RWPE1 (cell line): Measurements from ENCODE around the gene RASSF3.
A peak's percentile ranks its signal among the peaks of the same experiment; 100 is the strongest.

Experiments
- CTCF ChIA-PET: fragments of 350-600 bp; sonication (Branson Sonifier 250); formaldehyde crosslinking; extraction: SDS; loops from one replicate; lab custom pipeline; 2021; lab: Yijun Ruan, JAX
- POLR2A ChIA-PET: fragments of 400-600 bp; formaldehyde crosslinking; extraction: SDS; loops from one replicate; lab custom pipeline; 2020; ENCODE audit warnings: antibody characterized with exemption; ENCODE audit not compliant: low non-redundant PET; lab: Yijun Ruan, JAX
- DNase-seq: peaks from one replicate; pipeline ENCODE4 v3.0.0; 2012; ENCODE audit warnings: low spot score
- H3K27ac ChIP-seq: fragments of 450-650 bp; 2 replicates; pipeline ENCODE4 v1.5.1; 2017
- TF ChIP-seq, protein P1 (sequence below): fragments of 450-650 bp; conservative IDR thresholded peaks from 2 replicates; pipeline ENCODE4 v1.5.1; 2017; ENCODE audit warnings: low read depth, mild to moderate bottlenecking

Gene RASSF3

GRCh38 chr12:64672925-64673409 lies 62.7 kb downstream of the RASSF3 start:
- peak overlapping the region; percentile 73 for H3K27ac ChIP-seq

GRCh38 chr12:64673490-64674169 lies 63.3 kb downstream of the RASSF3 start:
- POLR2A ChIA-PET: no interaction called here
- no peak for DNase-seq
- TF ChIP-seq, protein P1, sequence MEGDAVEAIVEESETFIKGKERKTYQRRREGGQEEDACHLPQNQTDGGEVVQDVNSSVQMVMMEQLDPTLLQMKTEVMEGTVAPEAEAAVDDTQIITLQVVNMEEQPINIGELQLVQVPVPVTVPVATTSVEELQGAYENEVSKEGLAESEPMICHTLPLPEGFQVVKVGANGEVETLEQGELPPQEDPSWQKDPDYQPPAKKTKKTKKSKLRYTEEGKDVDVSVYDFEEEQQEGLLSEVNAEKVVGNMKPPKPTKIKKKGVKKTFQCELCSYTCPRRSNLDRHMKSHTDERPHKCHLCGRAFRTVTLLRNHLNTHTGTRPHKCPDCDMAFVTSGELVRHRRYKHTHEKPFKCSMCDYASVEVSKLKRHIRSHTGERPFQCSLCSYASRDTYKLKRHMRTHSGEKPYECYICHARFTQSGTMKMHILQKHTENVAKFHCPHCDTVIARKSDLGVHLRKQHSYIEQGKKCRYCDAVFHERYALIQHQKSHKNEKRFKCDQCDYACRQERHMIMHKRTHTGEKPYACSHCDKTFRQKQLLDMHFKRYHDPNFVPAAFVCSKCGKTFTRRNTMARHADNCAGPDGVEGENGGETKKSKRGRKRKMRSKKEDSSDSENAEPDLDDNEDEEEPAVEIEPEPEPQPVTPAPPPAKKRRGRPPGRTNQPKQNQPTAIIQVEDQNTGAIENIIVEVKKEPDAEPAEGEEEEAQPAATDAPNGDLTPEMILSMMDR: no peak
- CTCF ChIA-PET: no interaction called here
- H3K27ac ChIP-seq: no peak overlapping the region

More at GRCh38 chr12:64672925-64673409, 62.7 kb downstream of the RASSF3 start:
- DNase-seq: no peak
- ChIA-PET POLR2A (no interaction called here), CTCF (interaction anchor here (0.6 kb wide), 1 partner anchor 11 kb away, joined by 5 read pairs; no protein-coding TSS in a partner anchor)
- TF ChIP-seq, protein P1: no peak

DNA sequence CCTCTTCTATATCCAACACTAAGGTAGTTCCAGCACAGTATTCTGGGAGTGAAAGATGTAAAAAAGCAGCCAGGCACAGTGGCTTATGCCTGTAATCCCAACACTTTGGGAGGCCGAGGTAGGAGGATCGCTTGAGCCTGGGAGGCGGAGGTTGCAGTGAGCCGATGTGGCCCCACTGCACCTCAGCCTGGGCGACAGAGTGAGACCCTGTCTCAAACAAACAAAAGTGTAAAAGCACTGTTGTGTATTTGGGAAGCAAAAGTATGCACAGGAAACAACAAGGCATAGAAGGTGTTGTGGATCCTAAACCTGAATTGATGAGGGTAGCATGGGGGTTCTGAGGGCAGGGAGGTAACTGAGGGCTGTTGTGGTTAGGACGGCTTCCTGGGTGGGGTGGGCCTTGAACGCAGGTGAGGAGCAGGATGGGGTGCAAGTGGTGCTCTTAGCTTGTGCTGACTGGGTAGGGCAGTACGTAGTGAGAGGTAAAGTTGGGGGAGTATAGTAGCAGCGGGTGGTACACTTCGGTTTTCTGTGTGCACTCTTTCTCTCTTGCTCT lies 64.2 kb downstream of the RASSF3 start:
- TF ChIP-seq, protein P1: no peak
- ChIA-PET CTCF (no interaction called here), POLR2A (no interaction called here)
- H3K27ac ChIP-seq: peak overlapping the region; percentile 52
- no peak for DNase-seq

DNA sequence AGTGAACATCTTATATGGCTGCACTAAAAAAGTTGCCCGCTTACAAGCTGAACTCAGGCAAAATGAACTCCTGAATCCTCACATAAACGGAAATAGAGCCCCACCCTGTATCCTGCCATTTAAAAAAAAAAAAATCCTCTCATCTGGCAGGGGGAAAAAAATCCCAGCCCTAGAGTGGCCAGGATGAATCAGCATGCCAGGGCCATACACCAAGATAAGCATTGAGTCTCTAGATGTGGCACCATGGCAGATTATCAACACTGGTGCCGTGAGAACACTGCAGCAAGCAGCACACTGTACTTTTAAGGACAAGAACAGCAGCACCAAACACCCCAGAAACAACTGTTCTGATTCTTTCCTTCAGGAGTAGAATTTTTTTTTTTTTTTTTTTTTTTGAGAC lies 65.5 kb downstream of the RASSF3 start:
- CTCF ChIA-PET: no interaction called here
- POLR2A ChIA-PET: no interaction called here

DNA sequence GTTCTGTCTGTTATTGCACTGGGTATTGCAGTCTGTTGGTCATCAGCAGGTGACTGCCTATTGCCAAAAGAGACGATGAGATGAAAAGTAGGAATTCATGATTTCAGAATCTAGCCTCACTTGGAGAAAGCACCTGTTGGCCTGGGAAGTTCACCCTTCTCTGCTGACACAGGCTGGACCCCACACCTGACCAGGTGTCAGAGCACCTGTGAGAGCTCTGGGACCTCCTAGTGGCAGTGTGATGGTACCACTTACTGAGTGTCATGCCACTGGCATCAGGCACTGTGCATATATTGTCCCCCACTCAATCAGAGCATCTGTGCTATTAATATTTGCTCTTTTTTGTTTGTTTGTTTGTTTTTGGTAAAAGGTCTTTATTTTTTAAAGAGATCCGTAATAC lies 68.0 kb downstream of the RASSF3 start:
- ChIA-PET CTCF (interaction anchor here (1.2 kb wide), 1 partner anchor 129 kb away, joined by 3 read pairs; no protein-coding TSS in a partner anchor), POLR2A (no interaction called here)
- TF ChIP-seq, protein P1: no peak
- H3K27ac ChIP-seq: peak overlapping the region; percentile 98
- DNase-seq: no peak

More for the DNA sequence above, 65.5 kb downstream of the RASSF3 start:
- peak overlapping the region; percentile 76 for H3K27ac ChIP-seq
- TF ChIP-seq, protein P1: no peak
- DNase-seq: no peak

GRCh38 chr12:64678835-64679234 lies 68.5 kb downstream of the RASSF3 start:
- CTCF ChIA-PET: interaction anchor here (1.2 kb wide), 1 partner anchor 130 kb away, joined by 3 read pairs; no protein-coding TSS in a partner anchor
- peak overlapping the region; percentile 98 for H3K27ac ChIP-seq
- TF ChIP-seq, protein P1: no peak
- DNase-seq: no peak
- POLR2A ChIA-PET: no interaction called here
